Naive thymus-derived CD4-positive, alpha-beta T cell (primary cell): ENCODE results near the gene ATG9B. TPM values are rescaled to one million over a fixed set of nuclear protein-coding genes. Genes with fewer than 3 reads are reported as not detected.

Source experiments
- ATAC-seq: fragments of 150-1000 bp; cut with Tn5 transposase; 2 replicates; pipeline ENCODE4 v1.10.0; 2021; ENCODE audit warnings: mild to moderate bottlenecking, moderate library complexity
- CTCF ChIA-PET: fragments of 350-600 bp; sonication (Branson Sonifier 250); formaldehyde crosslinking; loops from one replicate; lab custom pipeline; 2021; ENCODE audit warnings: antibody characterized with exemption; lab: Charles Lee
- POLR2A ChIA-PET: fragments of 350-600 bp; sonication (Branson Sonifier 250); formaldehyde crosslinking; loops from one replicate; lab custom pipeline; 2021; ENCODE audit warnings: antibody characterized with exemption, inconsistent platforms; lab: Charles Lee
- DNase-seq, 9 donors: peaks; one replicate each; pipeline versions ENCODE4 v3.0.0 to v3.0.0-alpha.2; 2020 to 2022; ENCODE audit warnings: mixed read lengths in 1 of 9
- H3K27ac ChIP-seq: one replicate; pipeline ENCODE4 v1.7.0; 2013; ENCODE audit warnings: mild to moderate bottlenecking, low read depth, low read length, moderate library complexity
- H3K27me3 ChIP-seq, 2 donors: one replicate each; pipeline ENCODE4 v1.7.0; 2013; ENCODE audit warnings: low read length in 2 of 2, mild to moderate bottlenecking in 2 of 2, moderate library complexity in 2 of 2; ENCODE audit not compliant: control insufficient read depth in 2 of 2, insufficient read depth in 2 of 2
- H3K36me3 ChIP-seq, 3 experiments: 1 replicate in 2 of 3; 2 replicates in 1 of 3; pipeline ENCODE4 v1.7.0; 2013; ENCODE audit warnings: low read length in 3 of 3, mild to moderate bottlenecking in 3 of 3, moderate library complexity in 1 of 3; ENCODE audit not compliant: insufficient read depth in 3 of 3, control insufficient read depth in 2 of 3
- H3K4me1 ChIP-seq, 2 donors: one replicate each; pipeline ENCODE4 v1.7.0; 2013; ENCODE audit warnings: low read length in 2 of 2, mild to moderate bottlenecking in 2 of 2, moderate library complexity in 1 of 2; ENCODE audit not compliant: control insufficient read depth in 2 of 2, insufficient read depth in 2 of 2
- H3K4me3 ChIP-seq: 2 replicates; pipeline ENCODE4 v1.7.0; 2013; ENCODE audit warnings: mild to moderate bottlenecking, low read length
- H3K9me3 ChIP-seq, 3 experiments: 1 replicate in 2 of 3; 2 replicates in 1 of 3; pipeline ENCODE4 v1.7.0; 2013; ENCODE audit warnings: low read length in 3 of 3; ENCODE audit not compliant: control insufficient read depth in 2 of 3
- H3K27ac Mint-ChIP-seq, 9 donors: one replicate each; pipeline ENCODE4 v1.8.0; 2020 to 2022; ENCODE audit warnings: mixed read lengths in 9 of 9, mild to moderate bottlenecking in 8 of 9, moderate library complexity in 5 of 9, inconsistent platforms in 2 of 9
- H3K27me3 Mint-ChIP-seq, 5 donors: one replicate each; pipeline ENCODE4 v1.8.0; 2021 to 2022; ENCODE audit warnings: mixed read lengths in 5 of 5, mild to moderate bottlenecking in 1 of 5
- H3K36me3 Mint-ChIP-seq, 5 donors: one replicate each; pipeline ENCODE4 v1.8.0; 2020 to 2022; ENCODE audit warnings: mixed read lengths in 5 of 5, mild to moderate bottlenecking in 3 of 5, inconsistent platforms in 1 of 5
- H3K4me1 Mint-ChIP-seq, 7 donors: one replicate each; pipeline ENCODE4 v1.8.0; 2020 to 2022; ENCODE audit warnings: mixed read lengths in 7 of 7, mild to moderate bottlenecking in 3 of 7, inconsistent platforms in 1 of 7
- H3K4me3 Mint-ChIP-seq, 10 donors: one replicate each; pipeline ENCODE4 v1.8.0; 2020 to 2022; ENCODE audit warnings: mild to moderate bottlenecking in 10 of 10, mixed read lengths in 10 of 10, moderate library complexity in 6 of 10, inconsistent platforms in 2 of 10
- H3K9me3 Mint-ChIP-seq, 11 donors: one replicate each; pipeline ENCODE4 v1.8.0; 2020 to 2022; ENCODE audit warnings: mixed read lengths in 11 of 11, mild to moderate bottlenecking in 4 of 11, inconsistent platforms in 1 of 11, moderate library complexity in 1 of 11
- intact Hi-C, 2 donors: fragments of 100-400 bp; cut with micrococcal nuclease; formaldehyde crosslinking; loops; one replicate each; pipeline ENCODE4 v1.15.1; 2023
- polyA plus RNA-seq, 2 donors: library from polyadenylated mRNA; unstranded; fragments of 300-500 nt; fragmentation: Illumina TruSeq; gene quantifications; one replicate each; pipeline ENCODE4 v1.2.3, GENCODE V29; 2021
- total RNA-seq, 6 experiments: library from RNA in 5 of 6; stranded (reverse) in 5 of 6; gene quantifications; 1 replicate in 5 of 6; 2 replicates in 1 of 6; pipeline ENCODE4 v1.2.3 and lab custom pipeline; 2021 to 2026

The ATG9B gene
- total and polyA plus RNA-seq, 7 experiments from 2014 or later: 11.3 to 49.4 (median 27.0) TPM

- H3K9me3 ChIP-seq: no peaks in the 10 kb centered on the region
- no peaks in the 10 kb centered on the region for H3K27me3 ChIP-seq
- ATAC-seq (no peak), DNase-seq (no peak)
- peaks cover 0 to 73% (median 3%) of the 10 kb centered on the region in 3 experiments for H3K36me3 ChIP-seq
- no peak overlapping the region for H3K4me3 Mint-ChIP-seq
- H3K27me3 Mint-ChIP-seq: no peaks in the 10 kb centered on the region
- ChIA-PET POLR2A (interaction anchor here (0.7 kb wide), 1 partner anchor 117 kb away, joined by 3 read pairs; no protein-coding TSS in a partner anchor), CTCF (interaction anchor here (0.7 to 1.5 kb wide), 2 partner anchors 22 to 62 kb away, joined by 3 to 4 read pairs; no protein-coding TSS in a partner anchor)
- H3K4me3 ChIP-seq: no peak overlapping the region
- H3K36me3 Mint-ChIP-seq: peaks cover 0 to 12% (median 0%) of the 10 kb centered on the region in 5 donors
- intact Hi-C loops: no loop called here
- peaks cover 0 to 11% (median 0%) of the 10 kb centered on the region in 7 donors for H3K4me1 Mint-ChIP-seq
- H3K27ac ChIP-seq: no peak overlapping the region
- no peaks in the 10 kb centered on the region for H3K9me3 Mint-ChIP-seq
- H3K27ac Mint-ChIP-seq: no peak overlapping the region
- no peaks in the 10 kb centered on the region for H3K4me1 ChIP-seq
Observed at GRCh38 chr7:151040616-151041375, 16.5 kb upstream of the ATG9B start.

DNA sequence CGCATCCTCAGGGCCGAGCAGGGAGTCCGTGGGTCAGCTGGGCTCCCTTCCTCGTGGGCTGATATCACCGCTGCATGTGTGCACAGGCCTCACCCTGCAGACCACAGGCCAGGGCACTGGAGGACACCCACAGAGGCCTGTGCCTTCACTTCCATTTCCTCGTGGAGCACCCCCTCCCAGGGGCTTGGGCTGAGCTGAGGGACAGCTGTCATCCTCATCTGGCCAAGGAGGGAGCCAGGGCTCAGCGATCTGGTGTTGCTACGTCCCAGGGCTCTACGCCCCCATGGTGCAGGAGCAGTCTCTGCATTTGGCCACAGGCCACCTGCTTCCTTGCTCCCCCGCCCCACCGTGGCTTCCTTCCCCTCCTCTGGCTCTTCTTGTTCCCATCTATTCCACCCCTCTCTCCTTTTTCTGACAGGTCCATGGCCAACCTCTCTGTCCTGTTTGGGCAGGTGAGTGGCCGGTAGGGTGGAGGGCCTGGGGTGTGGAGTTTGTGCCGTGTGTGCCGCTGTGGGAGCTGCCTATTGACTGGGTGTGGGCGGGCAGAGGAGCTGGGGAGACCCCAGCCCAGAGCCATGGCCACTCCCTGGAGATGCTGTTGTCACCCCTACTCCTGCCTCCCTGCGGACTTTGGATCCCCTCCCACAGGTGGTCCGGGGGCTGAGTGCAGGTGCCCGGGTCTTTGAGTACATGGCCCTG is 15.7 kb upstream of the ATG9B start:
- H3K4me3 Mint-ChIP-seq: no peak overlapping the region
- no peak overlapping the region for H3K27ac Mint-ChIP-seq
- intact Hi-C loops: no loop called here
- CTCF ChIA-PET: interaction anchor here (1.5 kb wide), 1 partner anchor 22 kb away, joined by 3 read pairs; no protein-coding TSS in a partner anchor
- POLR2A ChIA-PET: interaction anchor here (0.7 kb wide), 1 partner anchor 116 kb away, joined by 3 read pairs; no protein-coding TSS in a partner anchor
- Histone ChIP-seq H3K36me3 (peaks cover 0 to 73% (median 9%) of the 10 kb centered on the region in 3 experiments), H3K9me3 (no peaks in the 10 kb centered on the region), H3K27me3 (no peaks in the 10 kb centered on the region), H3K27ac (no peak overlapping the region), H3K4me3 (no peak overlapping the region), H3K4me1 (no peaks in the 10 kb centered on the region)
- DNase-seq: no peak
- H3K36me3 Mint-ChIP-seq: peaks cover 0 to 12% (median 0%) of the 10 kb centered on the region in 5 donors
- H3K27me3 Mint-ChIP-seq: no peaks in the 10 kb centered on the region
- no peak for ATAC-seq
- peaks cover 0 to 11% (median 0%) of the 10 kb centered on the region in 7 donors for H3K4me1 Mint-ChIP-seq
- H3K9me3 Mint-ChIP-seq: no peaks in the 10 kb centered on the region

DNA sequence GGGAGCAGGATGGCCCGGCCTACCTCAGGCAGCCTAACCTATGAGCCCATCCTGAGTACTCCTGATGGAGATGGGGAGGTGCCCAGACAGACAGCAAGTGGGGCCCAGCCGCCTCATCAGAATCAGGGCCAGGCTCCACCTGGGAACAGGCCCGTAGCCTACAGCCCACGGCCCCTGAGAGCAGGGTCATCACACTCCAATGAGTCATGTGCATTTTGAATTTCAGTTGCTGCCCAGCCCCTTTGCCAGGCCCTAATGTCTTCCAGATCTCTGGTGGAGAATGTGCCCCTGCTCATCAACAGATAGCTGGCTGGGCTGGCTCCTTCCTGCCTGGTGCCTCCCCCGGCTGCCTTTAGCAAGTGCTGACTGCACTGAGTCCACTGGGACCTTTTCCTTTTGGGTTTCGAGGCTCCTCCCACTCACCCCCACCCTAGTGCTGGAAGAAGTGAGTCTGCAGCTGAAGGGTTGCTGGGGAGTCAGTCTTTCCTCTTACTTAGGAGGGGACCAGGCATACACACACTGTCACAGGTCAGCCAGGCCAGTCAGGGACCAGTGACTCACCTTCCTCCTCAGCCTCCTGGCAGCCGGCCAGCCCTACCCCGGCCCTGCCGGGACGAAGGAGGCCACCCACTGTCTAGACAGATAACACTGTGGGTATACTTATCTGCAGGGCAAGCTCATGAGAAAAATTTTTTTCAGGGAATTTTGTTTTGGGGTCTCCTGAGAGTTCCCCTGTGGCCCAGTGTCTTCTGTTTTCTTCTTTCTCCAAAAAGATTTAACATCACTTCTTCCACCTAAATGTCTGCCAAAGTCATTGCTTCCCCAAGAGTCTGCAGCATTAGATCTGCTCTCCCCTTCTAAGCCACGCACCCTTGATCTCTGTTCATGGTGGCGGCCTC is 14.9 kb upstream of the ATG9B start:
- no peak overlapping the region for H3K4me3 ChIP-seq
- ATAC-seq (peak; percentile 81), DNase-seq (peak in 1 of 9 donors; percentile 79)
- intact Hi-C loops: no loop called here
- H3K27me3 ChIP-seq: no peaks in the 10 kb centered on the region
- POLR2A ChIA-PET: no interaction called here
- Mint-ChIP-seq H3K4me3 (no peak overlapping the region), H3K27ac (peak overlapping the region in 3 of 9 donors; percentile 10 to 54 (median 46)), H3K4me1 (peaks cover 0 to 11% (median 0%) of the 10 kb centered on the region in 7 donors), H3K36me3 (peaks cover 0 to 12% (median 0%) of the 10 kb centered on the region in 5 donors), H3K27me3 (no peaks in the 10 kb centered on the region), H3K9me3 (no peaks in the 10 kb centered on the region)
- H3K4me1 ChIP-seq: no peaks in the 10 kb centered on the region
- no peak overlapping the region for H3K27ac ChIP-seq
- peaks cover 0 to 73% (median 14%) of the 10 kb centered on the region in 3 experiments for H3K36me3 ChIP-seq
- CTCF ChIA-PET: interaction anchor here (1.5 kb wide), 1 partner anchor 21 kb away, joined by 3 read pairs; no protein-coding TSS in a partner anchor
- no peaks in the 10 kb centered on the region for H3K9me3 ChIP-seq

DNA sequence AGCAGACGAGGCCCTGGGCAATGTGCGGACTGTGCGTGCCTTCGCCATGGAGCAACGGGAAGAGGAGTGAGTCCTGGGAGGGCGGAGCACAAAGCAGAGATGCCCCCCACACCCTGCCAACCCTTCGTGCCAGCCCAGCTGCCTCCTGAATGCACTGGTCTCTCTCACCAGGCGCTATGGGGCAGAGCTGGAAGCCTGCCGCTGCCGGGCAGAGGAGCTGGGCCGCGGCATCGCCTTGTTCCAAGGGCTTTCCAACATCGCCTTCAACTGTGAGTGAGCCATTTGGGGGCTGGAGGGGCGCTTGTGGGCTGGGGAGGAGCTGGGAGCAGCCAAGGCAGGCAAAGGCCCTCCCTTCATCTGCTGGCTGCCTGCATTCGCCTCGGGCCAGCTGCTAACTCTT is 11.6 kb upstream of the ATG9B start:
- POLR2A ChIA-PET: no interaction called here
- intact Hi-C loops: no loop called here

GRCh38 chr7:151035026-151035717 is 10.9 kb upstream of the ATG9B start:
- ATAC-seq: no peak
- no peaks in the 10 kb centered on the region for H3K9me3 ChIP-seq
- Mint-ChIP-seq H3K9me3 (no peaks in the 10 kb centered on the region), H3K36me3 (peaks cover 0 to 17% (median 0%) of the 10 kb centered on the region in 5 donors), H3K4me3 (no peak overlapping the region), H3K27ac (no peak overlapping the region), H3K4me1 (peaks cover 0 to 16% (median 8%) of the 10 kb centered on the region in 7 donors), H3K27me3 (no peaks in the 10 kb centered on the region)
- ChIA-PET POLR2A (no interaction called here), CTCF (no interaction called here)
- no peaks in the 10 kb centered on the region for H3K27me3 ChIP-seq
- intact Hi-C loops: no loop called here
- no peak overlapping the region for H3K27ac ChIP-seq
- DNase-seq: no peak
- H3K4me3 ChIP-seq: no peak overlapping the region
- H3K36me3 ChIP-seq: peaks cover 0 to 69% (median 12%) of the 10 kb centered on the region in 3 experiments
- no peaks in the 10 kb centered on the region for H3K4me1 ChIP-seq

More for the DNA sequence above, 11.6 kb upstream of the ATG9B start:
- Histone ChIP-seq H3K9me3 (no peaks in the 10 kb centered on the region), H3K4me1 (no peaks in the 10 kb centered on the region), H3K4me3 (no peak overlapping the region), H3K27me3 (no peaks in the 10 kb centered on the region), H3K36me3 (peaks cover 0 to 73% (median 12%) of the 10 kb centered on the region in 3 experiments), H3K27ac (no peak overlapping the region)
- DNase-seq: no peak
- CTCF ChIA-PET: interaction anchor here (0.6 kb wide), 1 partner anchor 52 kb away, joined by 3 read pairs; no protein-coding TSS in a partner anchor
- ATAC-seq: no peak
- Mint-ChIP-seq H3K27me3 (no peaks in the 10 kb centered on the region), H3K36me3 (peaks cover 0 to 17% (median 0%) of the 10 kb centered on the region in 5 donors), H3K4me3 (no peak overlapping the region), H3K27ac (no peak overlapping the region), H3K4me1 (peaks cover 0 to 16% (median 8%) of the 10 kb centered on the region in 7 donors), H3K9me3 (no peaks in the 10 kb centered on the region)
